ENCODE measurements around the gene CDC14A.

GRCh38 chr1:100362821-100363466 is 10.6 kb downstream of the CDC14A start:
- no peak for TF ChIP-seq CTCF (IDR thresholded peaks at IDR 0.05)
- TF ChIP-seq POLR2A (IDR thresholded peaks at IDR 0.05): no peak

All from uterus (tissue), 2 donors.